RKO (cell line): ENCODE results near the gene C14orf93.
"Not testable (repeated sequence)": the region's sequence is repeated elsewhere in the genome, so short reads cannot be mapped to it uniquely, and the experiment has no call there.

Source experiments
- DNase-seq: peaks from one replicate; pipeline ENCODE4 v3.0.0-alpha.2; 2016; ENCODE audit warnings: low spot score

C14orf93 gene

GRCh38 chr14:23021434-23021833 lies 11.5 kb upstream of the C14orf93 start:
- DNase-seq: no peak

DNA sequence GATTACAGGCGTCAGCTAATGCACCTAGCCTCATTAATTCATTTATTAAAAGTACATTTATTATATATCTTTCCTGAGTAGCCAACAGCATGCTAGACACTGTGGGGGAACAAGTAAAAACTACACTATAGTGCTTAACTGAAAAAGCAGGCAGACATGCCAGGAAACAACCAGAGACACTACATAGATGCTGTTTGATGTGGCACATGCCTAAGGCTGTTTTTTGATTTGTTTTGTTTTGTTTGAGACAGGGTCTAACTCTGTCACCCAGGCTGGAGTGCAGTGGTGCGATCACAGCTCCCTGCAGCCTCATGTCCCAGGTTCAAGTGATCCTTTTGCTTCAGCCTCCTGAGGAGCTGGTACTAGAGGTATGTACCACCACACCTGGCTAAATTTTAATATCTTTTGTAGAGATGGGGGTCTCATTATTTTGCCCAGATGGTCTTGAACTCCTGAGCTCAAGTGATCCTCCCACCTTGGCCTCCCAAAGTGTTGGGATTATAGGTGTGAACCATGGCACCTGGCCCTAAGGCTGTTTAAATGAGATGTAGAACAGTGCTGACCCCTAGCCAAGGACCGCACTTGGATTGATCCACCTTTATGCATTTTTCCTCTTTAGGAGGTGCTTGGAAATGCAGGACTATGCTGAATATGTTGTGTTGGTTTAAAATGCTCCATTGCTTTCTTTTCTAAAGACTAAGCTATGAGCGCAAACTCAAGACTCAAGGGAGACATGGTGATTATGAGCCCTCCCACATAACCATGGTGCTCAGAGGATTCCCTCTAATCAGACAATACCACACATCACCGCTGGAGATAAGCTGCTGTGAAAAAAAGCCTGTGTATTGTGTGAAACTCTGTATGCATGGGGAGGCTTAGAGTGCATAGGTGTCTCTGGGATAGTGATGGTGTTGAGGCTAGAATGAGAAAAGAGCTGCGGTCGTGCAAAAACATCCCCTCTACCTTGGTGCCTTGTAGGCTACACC lies 10.5 kb upstream of the C14orf93 start:
- DNase-seq: no peak

GRCh38 chr14:23018107-23018506 lies 8.2 kb upstream of the C14orf93 start:
- no peak for DNase-seq

GRCh38 chr14:23017091-23017490 lies 7.1 kb upstream of the C14orf93 start:
- no peak for DNase-seq

DNA sequence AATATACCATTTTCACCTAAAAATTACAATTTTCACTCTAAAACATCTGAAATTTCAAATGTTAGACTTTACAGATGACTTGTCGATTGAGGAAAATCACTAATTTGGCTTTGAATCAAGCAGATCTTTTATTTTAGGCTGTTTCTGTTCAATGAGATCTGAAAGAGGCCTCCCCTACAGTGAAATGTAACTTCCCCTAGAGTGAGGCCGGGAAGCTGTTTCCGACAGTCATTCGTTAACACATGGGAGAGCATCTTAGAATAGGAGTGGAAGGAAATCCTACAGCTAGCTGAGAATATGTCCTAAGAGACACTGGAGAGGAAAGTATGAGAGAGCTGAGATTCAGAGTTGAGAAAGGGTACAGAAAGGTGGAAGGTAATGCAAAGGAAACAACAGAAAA lies 5.7 kb upstream of the C14orf93 start:
- no peak for DNase-seq

- not testable (repeated sequence) for DNase-seq
Measured at GRCh38 chr14:23013749-23014054, 3.8 kb upstream of the C14orf93 start.

- DNase-seq: no peak
Measured at GRCh38 chr14:23013054-23013748, 3.3 kb upstream of the C14orf93 start.

GRCh38 chr14:23009483-23009938 lies 432 bp downstream of the C14orf93 start:
- DNase-seq: peak; percentile 47

- DNase-seq: peak; percentile 70
Measured at GRCh38 chr14:23008831-23009230, 1.1 kb downstream of the C14orf93 start.

DNA sequence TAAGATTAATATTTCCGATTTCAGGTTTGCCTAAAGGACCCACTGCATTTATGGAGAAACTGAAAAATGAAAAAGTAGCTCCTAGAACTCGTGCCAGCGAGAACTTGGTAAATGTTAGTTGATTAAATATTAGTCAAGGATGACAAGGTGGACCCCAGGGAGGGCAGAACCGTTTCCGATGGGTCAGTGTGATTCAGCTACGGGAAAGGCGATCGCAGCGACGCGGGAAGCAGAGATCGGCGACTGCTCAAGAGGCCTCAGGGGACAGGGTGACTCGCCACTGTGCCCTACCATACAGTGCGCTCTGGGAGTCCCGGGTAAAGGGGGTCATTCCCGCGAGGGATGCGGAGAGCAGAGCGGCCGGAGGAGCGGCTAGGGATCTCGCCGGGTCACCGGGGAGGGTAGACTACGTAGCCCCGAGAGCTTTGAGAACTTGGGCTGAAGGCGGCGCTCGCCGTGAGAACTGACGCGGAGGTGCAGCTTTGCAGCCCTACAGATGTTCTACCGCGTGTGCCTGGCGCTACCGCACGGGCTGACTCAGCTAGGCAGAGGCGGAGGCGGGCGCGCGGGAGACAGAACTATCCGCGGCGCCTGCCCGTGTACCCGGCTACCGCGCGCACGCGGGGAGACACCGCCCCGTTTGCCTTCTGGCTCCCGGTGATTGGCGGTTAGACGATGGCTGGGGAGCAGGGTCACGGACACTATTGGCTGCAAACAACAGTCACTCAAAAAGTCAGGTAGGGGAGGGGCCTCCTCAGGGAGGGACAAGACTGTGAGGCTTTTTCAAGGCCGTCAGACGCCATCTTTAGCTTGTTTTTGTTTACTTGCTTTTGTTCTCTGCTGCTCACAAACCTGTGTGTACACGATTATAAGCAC lies 3.2 kb downstream of the C14orf93 start:
- peak; percentile 98 for DNase-seq

DNA sequence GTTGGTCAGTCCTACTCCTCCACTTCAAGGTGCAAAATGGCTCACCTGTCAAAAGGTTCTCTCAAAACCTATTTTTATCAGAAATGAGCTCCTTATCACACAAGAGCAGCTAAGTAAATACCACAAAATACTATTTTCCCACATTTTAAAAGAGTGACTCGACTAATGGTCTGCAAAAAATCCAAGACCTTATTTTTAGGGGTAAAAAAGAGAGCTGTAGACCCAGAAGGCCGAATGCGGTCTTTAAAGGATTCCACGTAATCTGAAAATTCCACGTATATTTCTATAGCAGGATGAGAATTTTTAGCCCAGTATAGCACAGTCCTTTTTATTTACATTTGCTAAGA lies 3.8 kb downstream of the C14orf93 start:
- DNase-seq: no peak

DNA sequence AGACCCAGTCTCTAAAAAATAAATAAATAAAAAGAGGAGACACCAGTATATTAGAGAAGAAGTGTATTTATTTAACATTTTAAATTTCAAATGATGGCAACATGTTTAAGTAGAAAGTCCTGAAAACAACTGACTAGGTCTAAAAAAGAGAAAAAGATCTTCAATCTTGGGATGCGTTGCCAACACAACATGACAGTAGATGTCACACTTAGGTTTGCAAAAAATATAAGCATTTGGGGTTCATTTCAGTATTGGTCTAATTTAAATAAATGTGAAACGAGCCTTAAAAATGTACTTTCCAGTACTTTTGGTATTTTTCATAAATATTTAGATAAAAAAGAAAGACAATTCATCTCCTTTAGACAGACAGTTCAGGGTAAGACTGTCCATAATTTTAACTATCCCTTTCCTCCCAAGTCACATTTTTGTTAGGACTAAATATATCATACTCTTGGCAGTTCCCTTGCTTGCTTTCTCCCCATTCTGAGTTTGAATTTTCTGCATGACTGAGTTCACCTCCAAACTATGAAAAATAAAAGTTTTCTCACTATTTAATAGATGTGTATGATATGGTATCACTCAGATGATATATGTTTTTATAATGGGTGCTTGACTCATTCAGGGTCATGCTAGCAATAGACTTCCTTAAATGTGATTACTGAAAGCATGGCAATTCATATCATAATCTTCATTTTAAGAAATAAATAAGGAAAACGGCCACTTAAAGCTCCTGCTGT lies 4.3 kb downstream of the C14orf93 start:
- peak; percentile 56 for DNase-seq

GRCh38 chr14:23004274-23004673 lies 5.7 kb downstream of the C14orf93 start:
- not testable (repeated sequence) for DNase-seq

DNA sequence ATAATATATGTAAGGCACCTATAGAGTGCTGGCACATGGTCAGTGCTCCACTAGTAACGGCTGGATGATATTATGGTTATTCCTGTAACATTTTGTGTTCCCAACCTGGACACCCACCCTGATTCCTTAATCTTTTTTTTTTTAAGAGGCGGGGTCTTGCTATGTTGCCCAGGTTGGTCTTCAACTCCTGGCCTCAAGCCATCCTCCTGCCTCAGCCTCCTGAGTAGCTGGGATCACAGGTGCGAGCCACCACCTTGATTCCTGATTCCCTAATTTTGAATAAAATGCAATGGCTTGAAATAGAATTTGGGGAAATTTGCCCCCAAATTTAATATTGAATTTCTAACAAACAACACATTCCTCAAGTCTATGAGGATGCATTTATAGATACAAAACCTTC lies 7.4 kb downstream of the C14orf93 start:
- no peak for DNase-seq

- no peak for DNase-seq
Measured at GRCh38 chr14:23000860-23001259, 9.1 kb downstream of the C14orf93 start.

DNA sequence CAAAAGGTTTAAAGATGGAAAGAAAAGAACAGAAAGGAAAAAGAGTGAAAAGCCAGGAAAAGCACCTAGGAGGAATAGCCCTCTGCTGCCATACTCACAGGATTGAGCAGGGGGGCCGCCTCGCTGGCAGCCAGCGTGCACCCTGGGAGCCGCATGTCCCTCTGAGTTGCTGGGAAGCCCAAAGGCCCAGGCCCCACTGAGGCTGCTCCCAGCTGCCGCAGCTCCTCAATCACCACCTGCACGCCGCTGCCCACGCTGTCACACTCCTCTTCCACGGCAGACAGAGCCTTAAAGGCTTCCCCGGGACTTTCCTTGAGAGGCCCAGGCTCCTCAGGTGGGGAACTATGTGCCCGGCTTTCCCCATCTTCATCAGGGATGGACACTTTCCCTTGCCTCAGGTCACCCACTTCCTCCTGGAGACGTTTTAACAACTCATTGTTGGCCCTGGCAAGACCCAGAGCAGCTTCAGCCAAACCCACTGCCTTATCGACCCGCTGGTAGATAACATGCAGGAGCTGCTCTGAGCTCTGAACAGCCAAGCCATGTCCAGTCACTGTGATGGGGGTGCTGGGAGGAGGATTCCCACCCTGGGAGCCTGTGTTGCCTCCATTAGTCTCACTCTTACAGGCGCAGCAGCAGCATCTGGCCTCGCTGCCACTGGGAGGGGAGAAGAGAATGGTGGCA lies 11.5 kb downstream of the C14orf93 start:
- no peak for DNase-seq

DNA sequence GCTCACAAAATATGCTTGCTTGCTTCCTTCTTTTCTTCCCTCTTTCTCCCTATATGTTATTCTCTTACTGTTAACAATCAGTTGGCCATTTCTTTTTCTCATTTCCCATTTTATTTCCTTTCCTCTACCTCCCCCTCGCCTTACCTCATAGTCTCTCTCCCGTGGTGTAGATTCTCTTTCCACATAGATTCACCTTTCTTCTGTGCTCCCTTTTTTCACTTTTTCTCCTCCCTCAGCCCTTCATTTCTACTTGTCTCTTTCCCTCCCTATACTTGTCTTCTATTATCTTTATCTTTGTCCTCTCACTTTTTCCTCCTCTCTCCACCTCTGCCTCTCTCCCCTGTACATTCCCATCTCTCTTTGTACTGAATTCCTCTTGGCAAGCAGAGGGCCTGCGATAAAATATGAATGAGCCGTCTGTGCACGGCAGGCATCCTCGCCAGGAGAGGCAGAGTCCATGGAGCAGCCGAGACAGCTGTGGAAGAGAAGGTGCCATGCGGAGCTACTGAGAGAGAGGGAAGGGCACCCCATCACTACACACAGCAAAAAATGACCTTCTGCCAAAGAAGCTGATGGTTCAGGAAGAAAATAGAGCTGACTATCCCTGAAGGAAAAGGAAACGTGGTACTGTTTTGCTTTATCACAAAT lies 12.1 kb downstream of the C14orf93 start:
- DNase-seq: no peak

GRCh38 chr14:22996768-22997654 lies 12.9 kb downstream of the C14orf93 start:
- DNase-seq: no peak

- no peak for DNase-seq
Measured at GRCh38 chr14:22995889-22996625, 13.9 kb downstream of the C14orf93 start.
